ENCODE results near the gene USP24. TPM values are rescaled to one million over a fixed set of nuclear protein-coding genes. Genes with fewer than 3 reads are reported as not detected.

Gene USP24
- total RNA-seq, 1 experiment from 2014 or later = 35.3 TPM

DNA sequence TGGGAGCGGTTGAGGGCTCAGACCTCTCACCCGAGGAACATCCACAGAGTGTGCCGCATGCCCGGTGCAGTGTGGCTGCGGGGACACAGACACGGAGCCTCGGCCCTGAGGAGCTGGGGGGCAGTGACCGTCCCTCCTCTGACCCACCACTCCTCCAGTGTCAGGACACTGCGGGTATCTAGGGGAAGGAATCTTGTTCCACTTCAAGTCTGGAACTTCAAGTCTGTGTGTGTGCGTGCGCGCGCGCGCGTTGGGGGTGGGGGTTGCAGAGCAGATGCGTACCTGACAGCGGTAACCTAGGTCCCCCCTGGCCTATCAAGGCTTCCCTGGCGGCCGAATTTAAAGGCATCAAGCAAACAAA lies 158.6 kb downstream of the USP24 start:
- Histone ChIP-seq H3K9ac (ENCODE audit: extremely low read depth, insufficient read length, low read length) (no peak overlapping the region), H4K5ac (ENCODE audit: insufficient read length, low read depth, low read length) (no peak overlapping the region), H3K4me2 (ENCODE audit: insufficient read depth, insufficient read length, low read length) (no peak overlapping the region), H4K91ac (ENCODE audit: insufficient read length, low read depth, low read length) (no peak overlapping the region), H3K18ac (ENCODE audit: insufficient read length, low read depth, low read length) (no peak overlapping the region), H3K27ac (ENCODE audit: insufficient read length, low read depth, low read length) (no peak overlapping the region), H2AK5ac (ENCODE audit: insufficient read length, low read length) (no peak overlapping the region), H2BK5ac (ENCODE audit: insufficient read length, low read length) (no peak overlapping the region), H3K14ac (ENCODE audit: insufficient read depth, low read length) (no peak overlapping the region), H3K4ac (ENCODE audit: low read depth, low read length) (no peak overlapping the region), H4K8ac (replicated peaks; ENCODE audit: insufficient read length, low read depth, low read length) (no peak overlapping the region), H3K79me1 (ENCODE audit: insufficient read depth, low read depth, low read length, poor library complexity, severe bottlenecking) (no peaks in the 10 kb centered on the region), H4K20me1 (ENCODE audit: control insufficient read depth, insufficient read depth, insufficient read length) (peaks cover 4% of the 10 kb centered on the region), H3K9me3 (ENCODE audit: control insufficient read depth, low read depth, low read length) (no peaks in the 10 kb centered on the region), H3K56ac (ENCODE audit: insufficient read length, low read depth, low read length) (no peak overlapping the region), H3K27me3 (ENCODE audit: insufficient read depth, low read length) (no peaks in the 10 kb centered on the region), H3K23ac (ENCODE audit: insufficient read length, low read depth, low read length) (no peak overlapping the region), H3K79me2 (ENCODE audit: insufficient read depth, low read length) (no peaks in the 10 kb centered on the region), H2BK20ac (ENCODE audit: low read depth, low read length, poor library complexity, severe bottlenecking) (no peak overlapping the region), H2AFZ (ENCODE audit: low read length) (no peak overlapping the region), H2BK15ac (ENCODE audit: low read depth, low read length) (no peak overlapping the region), H2BK120ac (ENCODE audit: low read depth, low read length, poor library complexity, severe bottlenecking) (no peak overlapping the region), H3T11ph (ENCODE audit: low read length) (no peak overlapping the region), H3K23me2 (ENCODE audit: insufficient read length, low read depth, low read length, poor library complexity, severe bottlenecking) (no peaks in the 10 kb centered on the region), H2BK12ac (ENCODE audit: insufficient read length, low read depth, low read length) (no peak overlapping the region), H3K4me1 (ENCODE audit: insufficient read depth, low read length) (no peaks in the 10 kb centered on the region)
- H3K36me3 Mint-ChIP-seq (ENCODE audit: insufficient read depth in 1 of 3, low read depth in 3 of 3) = peaks cover 16 to 72% (median 40%) of the 10 kb centered on the region in 3 experiments; a peak in 6 of 7 replicates
- H3K4me1 Mint-ChIP-seq = no peaks in the 10 kb centered on the region
- no peak overlapping the region for H3K4me3 Mint-ChIP-seq
- no peaks in the 10 kb centered on the region for H3K9me3 Mint-ChIP-seq
- TF ChIP-seq, protein P1, sequence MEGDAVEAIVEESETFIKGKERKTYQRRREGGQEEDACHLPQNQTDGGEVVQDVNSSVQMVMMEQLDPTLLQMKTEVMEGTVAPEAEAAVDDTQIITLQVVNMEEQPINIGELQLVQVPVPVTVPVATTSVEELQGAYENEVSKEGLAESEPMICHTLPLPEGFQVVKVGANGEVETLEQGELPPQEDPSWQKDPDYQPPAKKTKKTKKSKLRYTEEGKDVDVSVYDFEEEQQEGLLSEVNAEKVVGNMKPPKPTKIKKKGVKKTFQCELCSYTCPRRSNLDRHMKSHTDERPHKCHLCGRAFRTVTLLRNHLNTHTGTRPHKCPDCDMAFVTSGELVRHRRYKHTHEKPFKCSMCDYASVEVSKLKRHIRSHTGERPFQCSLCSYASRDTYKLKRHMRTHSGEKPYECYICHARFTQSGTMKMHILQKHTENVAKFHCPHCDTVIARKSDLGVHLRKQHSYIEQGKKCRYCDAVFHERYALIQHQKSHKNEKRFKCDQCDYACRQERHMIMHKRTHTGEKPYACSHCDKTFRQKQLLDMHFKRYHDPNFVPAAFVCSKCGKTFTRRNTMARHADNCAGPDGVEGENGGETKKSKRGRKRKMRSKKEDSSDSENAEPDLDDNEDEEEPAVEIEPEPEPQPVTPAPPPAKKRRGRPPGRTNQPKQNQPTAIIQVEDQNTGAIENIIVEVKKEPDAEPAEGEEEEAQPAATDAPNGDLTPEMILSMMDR (conservative IDR thresholded peaks at IDR 0.05) = no peak
- H3K27ac Mint-ChIP-seq = no peak overlapping the region; a peak in 1 of 7 replicates
- H3K27me3 Mint-ChIP-seq (ENCODE audit: low read depth) = no peaks in the 10 kb centered on the region
- no CpG with 5 or more reads among the region's 20 CpGs for WGBS (ENCODE audit: extremely low coverage, insufficient read length, low lambda C conversion rate)
- peak; percentile 20 for DNase-seq

Data from H9 (cell line).